GM11168 (cell line): ENCODE results near the gene TCOF1.

Source experiments
- in situ Hi-C: fragments of 300-500 bp; cut with MboI; formaldehyde crosslinking; loops from one replicate; pipeline ENCODE4 v1.12.0; 2022; ENCODE audit warnings: low sequenced_read_pairs; ENCODE audit not compliant: unreplicated experiment

The TCOF1 gene

GRCh38 chr5:150376799-150377771, 19.6 kb downstream of the TCOF1 start:
- in situ Hi-C loops = no loop called here

DNA sequence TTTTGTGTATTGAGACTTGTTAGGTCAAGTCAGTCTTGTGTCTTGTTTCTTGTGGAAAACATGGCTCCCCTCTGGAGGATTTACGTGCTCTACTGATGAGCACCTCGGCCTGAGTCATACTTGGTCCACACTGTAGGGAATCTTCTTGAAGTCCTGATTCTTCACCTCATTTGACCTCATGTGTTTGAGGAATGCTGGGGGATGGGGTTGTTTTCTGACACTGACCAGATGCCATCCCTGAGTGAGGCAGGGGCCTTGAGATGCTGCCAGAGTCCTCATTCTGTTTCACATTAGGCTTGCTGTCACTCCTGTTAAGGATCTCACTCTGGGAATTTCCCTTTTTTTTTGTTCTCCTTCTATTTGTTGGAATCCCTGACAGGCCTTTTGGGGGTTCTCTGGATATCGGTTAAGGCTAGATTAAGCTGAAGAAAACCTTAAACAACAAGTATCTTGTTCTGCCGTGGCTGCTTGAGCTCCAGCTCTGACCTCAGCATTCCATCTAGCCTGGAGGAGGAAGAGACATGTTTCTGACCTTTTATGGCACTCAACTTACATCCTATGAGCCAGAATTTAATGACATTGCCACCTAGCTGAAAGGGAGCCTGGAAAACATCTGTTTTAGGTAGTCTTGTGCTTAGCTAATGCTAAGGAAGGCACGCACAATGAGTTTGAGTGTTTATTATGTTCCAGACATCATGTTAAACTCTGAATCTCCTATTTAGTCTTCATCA, 20.6 kb downstream of the TCOF1 start:
- in situ Hi-C loops = no loop called here

DNA sequence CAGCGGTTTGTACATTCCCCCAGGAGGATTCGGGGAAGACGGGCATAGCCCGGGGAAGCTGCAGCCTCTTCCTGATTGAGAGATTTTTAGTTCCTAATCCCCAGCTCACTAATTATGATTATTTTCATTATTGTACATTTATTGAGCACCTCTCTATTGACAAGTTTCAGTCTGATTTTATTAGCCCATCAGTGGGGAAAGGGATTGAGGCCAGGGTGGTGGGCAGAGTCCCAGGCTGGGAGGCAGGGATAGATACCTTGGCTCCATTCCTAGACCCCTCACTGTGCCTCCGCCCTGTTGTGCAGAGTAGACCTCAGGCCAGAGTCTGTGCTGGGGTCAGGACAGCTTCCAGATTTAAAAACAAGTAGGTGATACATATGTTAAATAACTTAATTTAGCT, 27.2 kb downstream of the TCOF1 start:
- in situ Hi-C loops = no loop called here

DNA sequence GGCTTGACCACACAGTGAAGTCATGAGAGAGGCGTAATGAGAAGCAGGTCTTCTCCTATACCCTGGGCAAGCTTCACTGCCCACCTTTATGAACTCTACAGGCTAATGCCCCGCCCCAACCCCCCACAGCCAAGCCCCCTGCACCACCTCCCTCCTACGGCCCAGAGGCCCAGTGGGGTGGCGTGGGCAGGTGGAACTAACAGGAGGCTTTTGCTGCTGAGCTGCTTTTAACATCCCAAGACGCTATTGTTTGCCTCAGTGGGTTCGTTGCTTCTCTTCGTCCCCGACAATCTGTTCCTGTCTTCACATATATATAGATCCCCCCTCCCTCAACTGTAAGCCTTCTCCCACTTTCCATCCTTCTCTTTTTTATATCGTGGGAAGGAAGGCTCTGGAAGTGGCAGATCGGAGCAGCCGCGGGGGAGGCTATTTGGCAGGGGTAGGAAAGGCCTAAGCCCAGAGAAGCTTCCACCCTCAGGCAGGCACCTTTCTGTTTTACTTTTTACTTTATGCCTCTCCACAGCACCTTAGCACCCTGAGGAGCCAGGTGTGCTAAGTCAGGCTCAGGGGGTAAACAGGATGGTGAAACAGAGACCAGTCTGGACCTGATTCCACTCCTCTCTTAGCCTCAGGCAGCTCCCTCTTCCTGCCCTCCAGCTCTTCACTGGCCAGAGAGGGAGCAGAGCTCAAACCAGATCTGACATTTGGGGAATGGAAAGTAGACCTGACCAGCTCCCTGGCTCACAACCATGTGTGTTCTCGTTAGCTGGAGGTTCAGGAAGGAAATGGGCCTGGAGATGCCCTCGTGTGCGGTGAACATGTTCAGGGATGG, 28.7 kb downstream of the TCOF1 start:
- in situ Hi-C loops = no loop called here

DNA sequence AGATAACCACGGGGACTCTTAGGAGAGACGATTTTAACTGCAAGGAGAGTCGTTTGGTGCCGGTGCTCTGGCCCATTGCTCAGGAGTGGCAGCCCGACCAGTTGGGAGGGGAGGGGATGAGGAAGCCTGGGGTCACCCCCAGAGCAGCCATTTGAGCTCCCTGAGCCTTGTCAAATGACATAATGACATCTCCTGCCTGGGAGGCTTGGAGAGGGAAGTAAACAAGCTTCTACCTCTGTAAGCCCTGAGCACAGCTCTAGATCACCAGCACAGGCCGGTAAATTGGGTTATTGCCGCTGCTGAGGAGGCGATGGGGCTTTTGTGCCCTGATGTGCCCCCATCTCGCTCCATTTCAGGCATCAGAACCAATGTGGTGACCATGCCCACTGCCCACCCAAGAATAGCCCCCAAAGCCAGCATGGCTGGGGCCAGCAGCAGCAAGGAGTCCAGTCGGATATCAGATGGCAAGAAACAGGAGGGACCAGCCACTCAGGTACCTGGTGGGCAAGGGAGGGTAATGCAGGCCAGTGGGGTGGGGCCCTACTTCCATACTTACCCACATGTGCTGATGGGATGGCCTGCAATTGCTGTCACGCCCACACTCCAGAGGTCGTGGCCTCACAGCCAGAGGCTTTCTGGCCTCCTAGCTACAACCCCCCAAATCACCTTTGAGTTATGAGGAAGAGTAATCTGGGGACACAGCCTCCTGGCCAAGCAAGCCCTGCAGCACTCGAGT, 32.2 kb downstream of the TCOF1 start:
- in situ Hi-C loops = no loop called here

DNA sequence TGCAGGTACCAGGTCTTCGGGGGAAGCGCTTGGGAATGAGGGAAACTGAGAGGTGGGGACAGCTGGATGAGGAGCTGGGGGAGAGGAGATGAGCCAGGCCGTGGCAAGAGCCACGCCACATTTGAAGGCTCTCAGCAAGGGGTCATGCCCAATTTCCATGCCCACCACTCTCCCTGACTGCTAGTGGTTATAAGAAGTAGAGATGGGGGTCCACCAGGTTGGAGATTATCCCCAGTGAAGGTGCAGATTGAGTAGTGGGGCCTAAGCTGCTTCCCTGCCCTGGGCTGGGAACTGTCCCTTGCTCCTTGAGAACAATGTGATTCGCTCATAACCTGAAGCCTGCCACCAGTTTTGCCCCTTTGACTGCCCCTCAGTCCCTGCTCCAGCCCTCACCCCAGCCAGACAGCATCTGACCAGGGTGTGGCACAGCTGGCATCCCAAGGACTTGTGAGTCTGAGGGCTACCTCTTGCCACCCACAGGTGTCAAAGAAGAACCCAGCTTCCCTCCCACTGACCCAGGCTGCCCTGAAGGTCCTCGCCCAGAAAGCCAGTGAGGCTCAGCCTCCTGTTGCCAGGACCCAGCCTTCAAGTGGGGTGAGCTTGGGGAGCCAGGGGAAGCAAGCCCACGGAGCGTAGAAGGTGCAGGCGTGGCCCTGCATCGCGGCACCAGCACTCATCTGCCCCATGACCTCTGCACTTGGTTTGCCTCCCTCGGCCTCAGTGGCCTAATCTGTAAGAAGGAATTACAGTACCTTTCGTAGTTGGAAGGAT, 33.8 kb downstream of the TCOF1 start:
- in situ Hi-C loops = no loop called here

DNA sequence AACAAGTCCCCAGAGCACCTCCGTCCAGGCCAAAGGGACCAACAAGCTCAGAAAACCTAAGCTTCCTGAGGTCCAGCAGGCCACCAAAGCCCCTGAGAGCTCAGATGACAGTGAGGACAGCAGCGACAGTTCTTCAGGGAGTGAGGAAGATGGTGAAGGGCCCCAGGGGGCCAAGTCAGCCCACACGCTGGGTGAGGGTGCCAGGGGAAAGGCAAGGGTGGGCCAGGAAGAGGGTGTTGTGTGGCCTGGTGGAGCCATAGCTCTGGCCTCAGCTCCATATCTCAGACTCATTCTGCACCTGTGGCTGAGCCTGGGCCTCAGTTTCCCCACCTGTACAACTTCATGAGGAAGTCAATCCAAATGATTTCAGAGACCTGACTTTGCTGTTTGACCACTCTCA, 34.5 kb downstream of the TCOF1 start:
- in situ Hi-C loops = no loop called here

GRCh38 chr5:150392680-150393079, 35.2 kb downstream of the TCOF1 start:
- in situ Hi-C loops = no loop called here

- in situ Hi-C loops = no loop called here
These were observed 35.7 kb downstream of the TCOF1 start for GRCh38 chr5:150393096-150393645.

- in situ Hi-C loops = no loop called here
These were observed 36.6 kb downstream of the TCOF1 start for GRCh38 chr5:150394131-150394530.

DNA sequence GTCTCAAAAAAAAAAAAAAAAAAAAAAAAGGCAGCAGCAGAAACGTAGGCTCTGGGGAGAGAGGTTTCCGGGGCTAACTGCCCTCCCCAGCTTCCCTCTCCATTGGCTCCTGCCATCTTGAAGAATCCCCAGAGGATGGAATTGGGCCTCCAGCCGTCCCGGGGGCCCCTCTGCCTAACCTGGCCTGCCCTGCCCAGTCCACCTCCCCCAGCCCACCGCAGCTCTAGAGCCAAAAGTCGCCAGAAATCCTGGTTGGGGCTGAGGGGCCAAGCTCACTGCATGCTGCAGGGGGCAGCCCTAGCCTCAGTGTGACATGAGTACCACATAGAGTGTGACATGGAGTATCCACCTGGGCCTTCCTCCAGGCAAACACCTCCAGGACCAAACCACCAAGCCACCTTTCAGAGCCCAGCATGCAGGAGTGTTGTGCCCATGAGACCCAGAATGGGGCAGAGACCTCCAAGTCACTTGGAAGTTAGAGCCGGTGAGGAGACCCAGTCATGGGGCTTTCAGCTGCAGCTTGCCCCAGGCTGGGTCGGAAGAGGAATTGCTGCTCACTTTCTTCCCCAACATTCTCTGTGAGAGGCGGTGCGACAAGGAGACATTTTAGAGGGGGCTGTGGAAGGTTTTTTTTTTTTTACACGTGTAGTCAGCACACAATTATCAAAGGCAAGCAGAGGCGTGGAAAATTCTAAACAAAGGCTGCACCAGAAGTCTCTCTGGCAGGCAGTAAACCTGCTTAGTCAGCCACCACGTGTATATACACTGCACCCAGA, 37.6 kb downstream of the TCOF1 start:
- in situ Hi-C loops = no loop called here

GRCh38 chr5:150395688-150395975, 38.1 kb downstream of the TCOF1 start:
- in situ Hi-C loops = no loop called here

GRCh38 chr5:150396267-150396666, 38.8 kb downstream of the TCOF1 start:
- in situ Hi-C loops = no loop called here

GRCh38 chr5:150397146-150397781, 39.8 kb downstream of the TCOF1 start:
- in situ Hi-C loops = no loop called here

DNA sequence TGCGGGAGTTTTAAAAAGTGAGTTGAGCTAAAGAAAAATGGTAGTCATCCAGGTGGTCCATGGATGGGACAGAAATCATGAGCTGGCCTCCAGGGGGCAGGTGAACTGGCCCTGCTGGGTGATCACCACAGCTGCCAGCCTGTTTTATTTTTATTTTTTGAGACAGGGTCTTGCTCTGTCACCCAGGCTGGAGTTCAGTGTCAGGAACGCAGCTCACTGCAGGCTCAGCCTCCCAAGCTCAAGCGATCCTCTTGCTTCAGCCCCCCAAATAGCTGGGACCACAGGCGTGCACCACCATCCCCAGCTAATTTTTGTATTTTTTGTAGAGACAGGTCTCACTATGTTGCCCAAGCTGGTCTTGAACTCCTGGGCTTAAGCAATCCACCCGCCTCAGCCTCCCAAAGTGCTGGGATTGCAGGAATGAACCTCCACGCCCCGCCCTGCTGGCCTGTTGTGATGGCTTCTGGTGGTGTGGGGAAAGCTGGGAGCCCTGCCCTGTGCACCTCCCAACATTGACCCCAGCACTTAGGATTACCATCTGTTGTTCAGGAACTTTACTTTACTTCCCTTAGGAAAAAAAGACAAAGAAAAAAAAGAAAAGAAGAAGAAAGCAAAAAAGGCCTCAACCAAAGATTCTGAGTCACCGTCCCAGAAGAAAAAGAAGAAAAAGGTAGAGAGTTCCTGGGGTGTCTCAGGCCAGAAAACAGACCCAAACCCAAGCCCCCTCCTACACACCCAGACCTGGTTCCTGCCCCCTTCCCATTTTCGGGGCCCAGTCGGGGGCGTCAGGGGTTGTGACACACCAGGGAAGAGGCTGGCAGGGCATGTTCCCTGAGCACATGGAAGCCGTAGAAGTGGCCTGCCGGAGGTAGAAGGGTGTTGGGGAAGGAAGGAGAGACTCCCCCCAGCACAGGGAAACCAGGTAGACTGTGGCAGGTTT, 40.6 kb downstream of the TCOF1 start:
- in situ Hi-C loops = no loop called here

- in situ Hi-C loops = no loop called here
These were observed 41.4 kb downstream of the TCOF1 start for GRCh38 chr5:150398722-150399523.
